Endothelial cell of umbilical vein (primary cell): Measurements from ENCODE around the gene NCKAP5. TPM values are rescaled to one million over a fixed set of nuclear protein-coding genes. Genes with fewer than 3 reads are reported as not detected.

Source experiments
- BruUV-seq: library from RNA; stranded (reverse); fragments of 400-500 nt; replicated peaks from 2 replicates; lab custom pipeline; 2021; lab: Mats Ljungman, UMichigan
- CTCF ChIA-PET: fragments of 300-600, 350-600 bp; sonication (Branson Sonifier 250); formaldehyde crosslinking; loops from one replicate; lab custom pipeline; 2021; ENCODE audit warnings: antibody characterized with exemption, inconsistent platforms; lab: Charles Lee
- POLR2A ChIA-PET: fragments of 300-600, 350-600 bp; sonication (Branson Sonifier 250); formaldehyde crosslinking; loops from one replicate; lab custom pipeline; 2021; ENCODE audit warnings: antibody characterized with exemption, inconsistent platforms; lab: Charles Lee
- DNase-seq: peaks from one replicate; pipeline ENCODE4 v3.0.0-alpha.2; 2011; ENCODE audit warnings: low read depth, low spot score
- FAIRE-seq: peaks from 2 replicates; lab custom pipeline; 2011; peaks lifted over from hg19 to GRCh38; lab: Jason Lieb, UNC
- H2AFZ ChIP-seq: 2 replicates; pipeline ENCODE4 v1.6.0; 2012; ENCODE audit warnings: low read depth, low read length, control low read depth, inconsistent platforms
- H3K27ac ChIP-seq: 2 replicates; pipeline ENCODE4 v1.5.1; 2011; ENCODE audit warnings: low read depth, mild to moderate bottlenecking, control low read depth, low read length, moderate library complexity; ENCODE audit not compliant: insufficient read depth
- H3K27me3 ChIP-seq, 2 experiments: 2 replicates each; pipeline versions ENCODE4 v1.6.0 to v1.6.1; 2011; ENCODE audit warnings: low read length in 2 of 2, mixed read lengths in 1 of 2; ENCODE audit not compliant: control insufficient read depth in 2 of 2, insufficient read depth in 2 of 2
- H3K36me3 ChIP-seq, 2 experiments: 2 replicates in 1 of 2; 3 replicates in 1 of 2; pipeline ENCODE4 v1.5.1; 2011; ENCODE audit warnings: low read length in 2 of 2, mild to moderate bottlenecking in 1 of 2, moderate library complexity in 1 of 2; ENCODE audit not compliant: control insufficient read depth in 2 of 2, insufficient read depth in 2 of 2; ENCODE audit errors: extremely low read depth in 1 of 2
- H3K4me1 ChIP-seq: 3 replicates; pipeline ENCODE4 v1.5.1; 2011; ENCODE audit warnings: mild to moderate bottlenecking, low read length; ENCODE audit not compliant: control insufficient read depth, insufficient read depth; ENCODE audit errors: extremely low read depth
- H3K4me2 ChIP-seq: 2 replicates; pipeline ENCODE4 v1.6.1; 2011; ENCODE audit warnings: low read length, control low read depth, mixed read lengths; ENCODE audit not compliant: insufficient read depth
- H3K4me3 ChIP-seq, 3 experiments: fragments of 200-600 bp in 1 of 3; sonication (generic), shearing (Covaris generic) in 1 of 3; replicated peaks in 1 of 3; 2 replicates each; pipeline ENCODE4 v1.5.1; 2011 to 2016; ENCODE audit warnings: control low read depth in 3 of 3, low read length in 3 of 3, mild to moderate bottlenecking in 2 of 3, inconsistent platforms in 1 of 3, low read depth in 1 of 3, moderate library complexity in 1 of 3; ENCODE audit not compliant: insufficient read depth in 1 of 3
- H3K79me2 ChIP-seq: 2 replicates; pipeline ENCODE4 v1.6.0; 2012; ENCODE audit warnings: low read length, inconsistent platforms; ENCODE audit not compliant: control insufficient read depth, insufficient read depth
- H3K9ac ChIP-seq: replicated peaks from 2 replicates; pipeline ENCODE3; 2011; ENCODE audit warnings: low read length, control low read depth; ENCODE audit not compliant: insufficient read depth; ENCODE audit errors: extremely low read depth
- H3K9me1 ChIP-seq: replicated peaks from 3 replicates; pipeline ENCODE4 v1.6.0; 2011; ENCODE audit warnings: mild to moderate bottlenecking, low read length; ENCODE audit not compliant: control insufficient read depth, insufficient read depth; ENCODE audit errors: extremely low read depth
- H3K9me3 ChIP-seq: replicated peaks from 2 replicates; pipeline ENCODE4 v1.5.1; 2012; ENCODE audit warnings: low read length, inconsistent platforms; ENCODE audit not compliant: control insufficient read depth, insufficient read depth
- H4K20me1 ChIP-seq: replicated peaks from 2 replicates; pipeline ENCODE3; 2011; ENCODE audit warnings: mild to moderate bottlenecking, low read length; ENCODE audit not compliant: control insufficient read depth, insufficient read depth; ENCODE audit errors: extremely low read depth
- CTCF ChIP-seq, 2 donors: IDR thresholded peaks; 1 replicate in 1 of 2; 2 replicates in 1 of 2; pipeline ENCODE4 v1.5.1; 2011; ENCODE audit warnings: low read length in 2 of 2, mild to moderate bottlenecking in 2 of 2, moderate library complexity in 2 of 2, control low read depth in 1 of 2, inconsistent platforms in 1 of 2, low read depth in 1 of 2; ENCODE audit not compliant: insufficient read depth in 1 of 2; ENCODE audit errors: extremely low read depth in 1 of 2
- EZH2 ChIP-seq: IDR thresholded peaks from 2 replicates; pipeline ENCODE4 v1.6.1; 2012; ENCODE audit warnings: borderline replicate concordance, low read depth, mild to moderate bottlenecking, moderate library complexity, low read length, inconsistent platforms; ENCODE audit not compliant: severe bottlenecking
- FOS ChIP-seq: IDR thresholded peaks from 2 replicates; pipeline ENCODE4 v1.6.1; 2011; ENCODE audit warnings: mild to moderate bottlenecking, low read length, moderate library complexity, borderline replicate concordance; ENCODE audit not compliant: insufficient read depth
- GATA2 ChIP-seq: IDR thresholded peaks from 2 replicates; pipeline ENCODE4 v1.7.0; 2011; ENCODE audit warnings: low read depth, mild to moderate bottlenecking, moderate library complexity, mixed read lengths, low read length; ENCODE audit not compliant: insufficient read length, insufficient read depth
- JUN ChIP-seq: IDR thresholded peaks from 2 replicates; pipeline ENCODE4 v1.6.1; 2011; ENCODE audit warnings: borderline replicate concordance, low read depth; ENCODE audit not compliant: insufficient read length, insufficient read depth
- MAX ChIP-seq: IDR thresholded peaks from 2 replicates; pipeline ENCODE4 v1.6.1; 2011; ENCODE audit not compliant: insufficient read depth, insufficient read length
- MYC ChIP-seq: IDR thresholded peaks from one replicate; pipeline ENCODE4 v1.6.1; 2011; ENCODE audit warnings: mild to moderate bottlenecking, low read depth, low read length
- POLR2A ChIP-seq: IDR thresholded peaks from 2 replicates; pipeline ENCODE4 v1.6.1; 2012; ENCODE audit warnings: low read depth, mild to moderate bottlenecking, control low read depth, low read length
- POLR2AphosphoS5 ChIP-seq: IDR thresholded peaks from 2 replicates; pipeline ENCODE4 v1.6.1; 2012; ENCODE audit warnings: low read depth, mild to moderate bottlenecking, control low read depth, low read length, moderate library complexity; ENCODE audit not compliant: insufficient read depth
- dilution Hi-C: fragments of 300-500 bp; cut with MboI; formaldehyde crosslinking; loops from one replicate; pipeline ENCODE4 v1.15.0; 2019; ENCODE audit warnings: low sequenced_read_pairs; ENCODE audit not compliant: extremely low pct_ligation_motif_present
- intact Hi-C: fragments of 100-400 bp; cut with micrococcal nuclease; formaldehyde crosslinking; loops from one replicate; pipeline ENCODE4 v1.10.0; 2022
- polyA plus RNA-seq, 4 experiments: library from polyadenylated mRNA; depleted of rRNA in 3 of 4; stranded (reverse) in 3 of 4; unstranded in 1 of 4; fragments of >200 nt; gene quantifications; 2 replicates each; pipeline versions ENCODE4 v1.2.1 to v1.2.3, GENCODE V29; 2011 to 2012; ENCODE audit warnings: missing spikeins in 1 of 4
- total RNA-seq: library from RNA; stranded (reverse); gene quantifications from 2 replicates; pipeline ENCODE4 v1.2.3, GENCODE V29; 2021

Gene NCKAP5
- total and polyA plus RNA-seq, 2 donors (not counting 3 experiments of a cell fraction or from before 2014, with no cell fraction given) = 0.47 to 3.3 TPM

GRCh38 chr2:133562558-133562957 lies 5.7 kb downstream of the NCKAP5 start:
- dilution Hi-C loops (no loop called here), intact Hi-C loops (loop anchor here (5.0 kb wide), 1 partner anchor 370 kb away; no protein-coding TSS in a partner anchor)
- no peak overlapping the region for H3K4me2 ChIP-seq
- no peaks in the 10 kb centered on the region for H3K79me2 ChIP-seq
- no peak overlapping the region for H3K27ac ChIP-seq
- TF ChIP-seq POLR2AphosphoS5 (no peak), FOS (no peak), EZH2 (no peak), POLR2A (no peak), CTCF (IDR thresholded peaks at IDR 0.05; ENCODE audit: extremely low read depth in 1 of 2, insufficient read depth in 1 of 2, low read depth in 1 of 2, low read length in 2 of 2) (no peak), JUN (no peak), MYC (no peak), MAX (no peak), GATA2 (no peak)
- no peaks in the 10 kb centered on the region for H4K20me1 ChIP-seq
- no peaks in the 10 kb centered on the region for H3K9me3 ChIP-seq
- H3K4me3 ChIP-seq = no peak overlapping the region
- H2AFZ ChIP-seq = no peak overlapping the region
- no peak overlapping the region for H3K9ac ChIP-seq
- H3K9me1 ChIP-seq = no peaks in the 10 kb centered on the region
- FAIRE-seq = no peak
- no peak for DNase-seq
- ChIA-PET CTCF (interaction anchor here (3.1 to 3.8 kb wide), 3 partner anchors 43 to 282 kb away, joined by 27 to 43 read pairs (median 40); no protein-coding TSS in a partner anchor), POLR2A (no interaction called here)
- peaks cover 2% of the 10 kb centered on the region for H3K4me1 ChIP-seq
- BruUV-seq = no TSS peak
- no peaks in the 10 kb centered on the region for H3K27me3 ChIP-seq
- no peaks in the 10 kb centered on the region for H3K36me3 ChIP-seq
